ENCODE measurements around the gene RANBP1. TPM values are rescaled to one million over a fixed set of nuclear protein-coding genes. Genes with fewer than 3 reads are reported as not detected.

The RANBP1 gene
- total and polyA plus RNA-seq, 9 of the 15 experiments (the other 6 are each of a cell fraction or from before 2014, with no cell fraction given), result 162 to 2,891 (median 1,289) TPM

DNA sequence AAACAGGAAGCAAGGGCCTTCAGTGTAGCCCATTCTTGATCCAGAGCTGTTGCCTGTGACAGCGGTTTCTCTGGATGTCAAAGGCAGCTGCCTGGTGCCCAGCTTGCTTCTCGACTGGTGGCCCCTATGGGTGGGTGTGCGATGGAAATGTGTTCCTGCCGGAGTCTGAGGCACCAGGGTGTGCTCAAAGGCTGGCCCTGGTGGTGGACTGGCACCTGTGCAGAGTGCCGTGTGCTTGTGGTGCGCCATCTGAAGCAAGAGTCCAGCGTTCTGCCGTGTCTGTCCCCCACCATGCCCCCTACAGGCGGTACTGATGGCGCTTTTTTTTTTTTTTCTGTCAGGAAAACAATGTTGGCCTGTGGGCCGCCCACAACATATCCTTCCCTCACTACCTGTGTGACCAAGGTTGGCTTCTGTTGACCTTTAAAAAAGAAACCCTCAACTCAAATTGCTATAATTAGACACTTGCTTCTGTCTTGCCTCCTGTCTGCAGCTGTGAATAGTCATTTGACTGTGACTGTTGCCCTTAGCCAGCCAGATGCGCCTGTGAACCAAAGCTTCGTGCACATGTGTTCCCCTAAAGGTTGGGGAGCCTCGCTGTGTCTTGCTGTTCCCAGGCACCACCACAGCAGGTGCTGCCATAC is 4.7 kb upstream of the RANBP1 start (continued):
- TF ChIP-seq AFF1 (IDR thresholded peaks at IDR 0.05; ENCODE audit: low read depth in 1 of 2, partially characterized antibody in 2 of 2) (peak in 1 of 2 experiments; percentile 28), PHF8 (IDR thresholded peaks at IDR 0.05; ENCODE audit: borderline replicate concordance, low read length) (0 out of 2 replicates have a peak, but pooled peaks have one; percentile 27), ZNF79 (CRISPR knock-in tag; IDR thresholded peaks at IDR 0.05; ENCODE audit: low read depth) (no peak), ATF7 (IDR thresholded peaks at IDR 0.05) (no peak), ARID3B (CRISPR knock-in tag; IDR thresholded peaks at IDR 0.05; ENCODE audit: borderline replicate concordance) (no peak), FOXJ3 (CRISPR knock-in tag; IDR thresholded peaks at IDR 0.05) (no peak), SAP30 (IDR thresholded peaks at IDR 0.05; ENCODE audit: borderline replicate concordance, insufficient read depth, low read depth, low read length, poor library complexity, severe bottlenecking) (no peak), SUPT5H (IDR thresholded peaks at IDR 0.05) (peak; percentile 93)
- TF ChIP-seq, protein P1, sequence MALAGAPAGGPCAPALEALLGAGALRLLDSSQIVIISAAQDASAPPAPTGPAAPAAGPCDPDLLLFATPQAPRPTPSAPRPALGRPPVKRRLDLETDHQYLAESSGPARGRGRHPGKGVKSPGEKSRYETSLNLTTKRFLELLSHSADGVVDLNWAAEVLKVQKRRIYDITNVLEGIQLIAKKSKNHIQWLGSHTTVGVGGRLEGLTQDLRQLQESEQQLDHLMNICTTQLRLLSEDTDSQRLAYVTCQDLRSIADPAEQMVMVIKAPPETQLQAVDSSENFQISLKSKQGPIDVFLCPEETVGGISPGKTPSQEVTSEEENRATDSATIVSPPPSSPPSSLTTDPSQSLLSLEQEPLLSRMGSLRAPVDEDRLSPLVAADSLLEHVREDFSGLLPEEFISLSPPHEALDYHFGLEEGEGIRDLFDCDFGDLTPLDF (CRISPR knock-in tag; IDR thresholded peaks at IDR 0.05), result no peak
- TF ChIP-seq, protein P2, sequence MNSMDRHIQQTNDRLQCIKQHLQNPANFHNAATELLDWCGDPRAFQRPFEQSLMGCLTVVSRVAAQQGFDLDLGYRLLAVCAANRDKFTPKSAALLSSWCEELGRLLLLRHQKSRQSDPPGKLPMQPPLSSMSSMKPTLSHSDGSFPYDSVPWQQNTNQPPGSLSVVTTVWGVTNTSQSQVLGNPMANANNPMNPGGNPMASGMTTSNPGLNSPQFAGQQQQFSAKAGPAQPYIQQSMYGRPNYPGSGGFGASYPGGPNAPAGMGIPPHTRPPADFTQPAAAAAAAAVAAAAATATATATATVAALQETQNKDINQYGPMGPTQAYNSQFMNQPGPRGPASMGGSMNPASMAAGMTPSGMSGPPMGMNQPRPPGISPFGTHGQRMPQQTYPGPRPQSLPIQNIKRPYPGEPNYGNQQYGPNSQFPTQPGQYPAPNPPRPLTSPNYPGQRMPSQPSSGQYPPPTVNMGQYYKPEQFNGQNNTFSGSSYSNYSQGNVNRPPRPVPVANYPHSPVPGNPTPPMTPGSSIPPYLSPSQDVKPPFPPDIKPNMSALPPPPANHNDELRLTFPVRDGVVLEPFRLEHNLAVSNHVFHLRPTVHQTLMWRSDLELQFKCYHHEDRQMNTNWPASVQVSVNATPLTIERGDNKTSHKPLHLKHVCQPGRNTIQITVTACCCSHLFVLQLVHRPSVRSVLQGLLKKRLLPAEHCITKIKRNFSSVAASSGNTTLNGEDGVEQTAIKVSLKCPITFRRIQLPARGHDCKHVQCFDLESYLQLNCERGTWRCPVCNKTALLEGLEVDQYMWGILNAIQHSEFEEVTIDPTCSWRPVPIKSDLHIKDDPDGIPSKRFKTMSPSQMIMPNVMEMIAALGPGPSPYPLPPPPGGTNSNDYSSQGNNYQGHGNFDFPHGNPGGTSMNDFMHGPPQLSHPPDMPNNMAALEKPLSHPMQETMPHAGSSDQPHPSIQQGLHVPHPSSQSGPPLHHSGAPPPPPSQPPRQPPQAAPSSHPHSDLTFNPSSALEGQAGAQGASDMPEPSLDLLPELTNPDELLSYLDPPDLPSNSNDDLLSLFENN (IDR thresholded peaks at IDR 0.05; ENCODE audit: low read depth in 2 of 2, low read length in 2 of 2), result 0 out of 4 replicates have a peak, but pooled peaks of 1 of the 2 experiments have one; percentile 12
- TF ChIP-seq, protein P3, sequence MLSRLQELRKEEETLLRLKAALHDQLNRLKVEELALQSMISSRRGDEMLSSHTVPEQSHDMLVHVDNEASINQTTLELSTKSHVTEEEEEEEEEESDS (CRISPR knock-in tag; IDR thresholded peaks at IDR 0.05), result no peak

All from K562 (cell line).